CD14-positive monocyte (primary cell): ENCODE data around the gene APOL1. TPM values are rescaled to one million over a fixed set of nuclear protein-coding genes. Genes with fewer than 3 reads are reported as not detected.

Source experiments
- DNase-seq, 3 donors: peaks; one replicate each; pipeline ENCODE4 v3.0.0-alpha.2; 2011 to 2022
- H2AFZ ChIP-seq: 2 replicates; pipeline ENCODE4 v1.6.0; 2012; ENCODE audit warnings: mild to moderate bottlenecking, low read depth, low read length, inconsistent platforms; ENCODE audit not compliant: insufficient read depth, poor library complexity, severe bottlenecking
- H3K27ac ChIP-seq, 2 donors: 1 replicate in 1 of 2; 2 replicates in 1 of 2; pipeline ENCODE4 v1.5.1; 2012 to 2013; ENCODE audit warnings: low read length in 2 of 2, control low read depth in 1 of 2, inconsistent platforms in 1 of 2, low read depth in 1 of 2, mild to moderate bottlenecking in 1 of 2
- H3K27me3 ChIP-seq, 2 donors: one replicate each; pipeline versions ENCODE4 v1.6.0 to v1.6.1; 2011 to 2013; ENCODE audit warnings: low read length in 2 of 2; ENCODE audit not compliant: control insufficient read depth in 2 of 2, insufficient read depth in 2 of 2
- H3K36me3 ChIP-seq, 2 donors: replicated peaks in 1 of 2; 1 replicate in 1 of 2; 2 replicates in 1 of 2; pipeline versions ENCODE4 v1.5.1 to v1.6.1; 2012 to 2013; ENCODE audit warnings: low read length in 2 of 2, control low read depth in 1 of 2, inconsistent platforms in 1 of 2, mild to moderate bottlenecking in 1 of 2; ENCODE audit not compliant: insufficient read depth in 2 of 2, control insufficient read depth in 1 of 2
- H3K4me1 ChIP-seq, 2 donors: 1 replicate in 1 of 2; 2 replicates in 1 of 2; pipeline versions ENCODE4 v1.5.1 to v1.6.1; 2012 to 2013; ENCODE audit warnings: low read length in 2 of 2, control low read depth in 1 of 2, inconsistent platforms in 1 of 2, mild to moderate bottlenecking in 1 of 2, moderate library complexity in 1 of 2; ENCODE audit not compliant: insufficient read depth in 2 of 2, control insufficient read depth in 1 of 2
- H3K4me2 ChIP-seq: replicated peaks from 2 replicates; pipeline ENCODE3; 2012; ENCODE audit warnings: low read length, moderate library complexity, mild to moderate bottlenecking; ENCODE audit not compliant: poor library complexity, severe bottlenecking; ENCODE audit errors: extremely low read depth
- H3K4me3 ChIP-seq, 3 experiments: fragments of 200-600 bp in 1 of 3; sonication (generic) in 1 of 3; replicated peaks in 1 of 3; 1 replicate in 2 of 3; 2 replicates in 1 of 3; pipeline ENCODE4 v1.5.1; 2011 to 2013; ENCODE audit warnings: low read length in 3 of 3, mild to moderate bottlenecking in 3 of 3, control low read depth in 2 of 3, low read depth in 2 of 3, inconsistent platforms in 1 of 3, moderate library complexity in 1 of 3
- H3K79me2 ChIP-seq: 2 replicates; pipeline ENCODE4 v1.6.0; 2012; ENCODE audit warnings: mild to moderate bottlenecking, control low read depth, inconsistent platforms, low read length, moderate library complexity; ENCODE audit not compliant: insufficient read depth
- H3K9ac ChIP-seq: 2 replicates; pipeline ENCODE4 v1.6.0; 2017; ENCODE audit warnings: low read length, mild to moderate bottlenecking; ENCODE audit not compliant: insufficient read depth, poor library complexity, severe bottlenecking
- H3K9me3 ChIP-seq, 2 donors: replicated peaks in 1 of 2; 1 replicate in 1 of 2; 2 replicates in 1 of 2; pipeline versions ENCODE4 v1.5.1 to v1.6.1; 2012 to 2013; ENCODE audit warnings: low read length in 2 of 2, control low read depth in 1 of 2; ENCODE audit not compliant: control insufficient read depth in 1 of 2, insufficient read depth in 1 of 2
- H4K20me1 ChIP-seq: 2 replicates; pipeline ENCODE4 v1.6.0; 2012; ENCODE audit warnings: mild to moderate bottlenecking, low read length, control low read depth, moderate library complexity; ENCODE audit not compliant: insufficient read depth
- H3K27ac Mint-ChIP-seq, 7 donors: one replicate each; pipeline ENCODE4 v1.8.0; 2020; ENCODE audit warnings: mild to moderate bottlenecking in 7 of 7, mixed read lengths in 7 of 7, moderate library complexity in 6 of 7, inconsistent platforms in 2 of 7
- H3K27me3 Mint-ChIP-seq, 3 donors: one replicate each; pipeline ENCODE4 v1.8.0; 2021 to 2022; ENCODE audit warnings: low read depth in 3 of 3, mild to moderate bottlenecking in 3 of 3, mixed read lengths in 3 of 3, moderate library complexity in 3 of 3, inconsistent platforms in 1 of 3
- H3K36me3 Mint-ChIP-seq, 2 donors: one replicate each; pipeline ENCODE4 v1.8.0; 2020; ENCODE audit warnings: mixed read lengths in 2 of 2, inconsistent platforms in 1 of 2, mild to moderate bottlenecking in 1 of 2
- H3K4me1 Mint-ChIP-seq: one replicate; pipeline ENCODE4 v1.8.0; 2020; ENCODE audit warnings: mild to moderate bottlenecking, mixed read lengths
- H3K4me3 Mint-ChIP-seq, 2 donors: one replicate each; pipeline ENCODE4 v1.8.0; 2020; ENCODE audit warnings: mild to moderate bottlenecking in 2 of 2, mixed read lengths in 2 of 2, moderate library complexity in 1 of 2
- H3K9me3 Mint-ChIP-seq, 7 donors: one replicate each; pipeline ENCODE4 v1.8.0; 2020 to 2022; ENCODE audit warnings: mixed read lengths in 7 of 7, mild to moderate bottlenecking in 6 of 7, moderate library complexity in 6 of 7, inconsistent platforms in 2 of 7
- WGBS: methylation state at CpG from one replicate; pipeline ENCODE4 v1.1.5; 2013; ENCODE audit warnings: missing lambda C conversion rate; ENCODE audit not compliant: insufficient coverage; 5-methylcytosine and 5-hydroxymethylcytosine counted together
- intact Hi-C, 2 donors: fragments of 100-400 bp; cut with micrococcal nuclease; formaldehyde crosslinking; loops; one replicate each; pipeline versions ENCODE4 v1.15.0 to v1.15.1; 2023
- polyA plus RNA-seq, 3 donors: library from polyadenylated mRNA; depleted of rRNA in 1 of 3; unstranded in 2 of 3; stranded (reverse) in 1 of 3; fragments of 300-500 nt in 2 of 3; fragments of >200 nt in 1 of 3; fragmentation: Illumina TruSeq in 2 of 3; gene quantifications; 1 replicate in 2 of 3; 2 replicates in 1 of 3; pipeline ENCODE4 v1.2.3, GENCODE V29; 2012 to 2021
- TF ChIP-seq, protein P1 (sequence below): fragments of 200-600 bp; IDR thresholded peaks from one replicate; pipeline ENCODE4 v1.8.0; 2022; ENCODE audit warnings: antibody characterized with exemption, mild to moderate bottlenecking

Gene APOL1
- polyA plus RNA-seq, 3 donors = 3.4 to 7.5 (median 6.1) TPM

DNA sequence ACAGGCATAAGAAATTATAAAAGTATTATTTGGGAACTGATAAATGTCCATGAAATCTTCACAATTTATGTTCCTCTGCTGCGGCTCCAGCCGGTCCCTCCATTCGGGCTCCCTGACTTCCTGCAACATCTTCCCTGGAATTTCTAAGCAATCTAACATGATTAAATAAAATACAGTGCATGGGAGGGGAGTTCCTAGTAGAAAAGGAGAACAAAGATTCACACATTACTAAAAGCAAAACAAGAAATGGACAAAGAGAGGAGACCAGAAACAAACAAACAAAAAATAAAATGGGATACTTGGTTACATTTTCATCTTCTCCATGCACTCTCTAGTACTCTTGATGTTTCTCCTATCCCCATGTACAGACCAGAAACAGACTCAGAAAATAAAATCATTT lies 42.7 kb upstream of the APOL1 start:
- WGBS = no CpG with 5 or more reads among the region's 3 CpGs
- H3K36me3 Mint-ChIP-seq = peaks cover 3 to 5% of the 10 kb centered on the region in 2 donors
- peaks cover 2 to 15% (median 5%) of the 10 kb centered on the region in 7 donors for H3K9me3 Mint-ChIP-seq
- Histone ChIP-seq H3K79me2 (no peaks in the 10 kb centered on the region), H3K36me3 (no peaks in the 10 kb centered on the region), H3K4me2 (peak overlapping the region; percentile 16), H3K4me3 (peak overlapping the region in 1 of 3 experiments; percentile 49), H3K4me1 (peaks cover 61 to 65% of the 10 kb centered on the region in 2 donors), H4K20me1 (no peaks in the 10 kb centered on the region), H2AFZ (no peak overlapping the region), H3K27me3 (no peaks in the 10 kb centered on the region), H3K9me3 (peaks cover 0 to 3% of the 10 kb centered on the region in 2 donors), H3K9ac (no peak overlapping the region), H3K27ac (peak overlapping the region in 1 of 2 donors; percentile 19)
- DNase-seq = no peak
- peaks cover 0 to 3% (median 0%) of the 10 kb centered on the region in 3 donors for H3K27me3 Mint-ChIP-seq
- intact Hi-C loops = no loop called here
- peak overlapping the region; percentile 43 to 85 (median 74) for H3K27ac Mint-ChIP-seq
- H3K4me3 Mint-ChIP-seq = peak overlapping the region in 1 of 2 donors; percentile 62
- peaks cover 74% of the 10 kb centered on the region for H3K4me1 Mint-ChIP-seq
- TF ChIP-seq, protein P1, sequence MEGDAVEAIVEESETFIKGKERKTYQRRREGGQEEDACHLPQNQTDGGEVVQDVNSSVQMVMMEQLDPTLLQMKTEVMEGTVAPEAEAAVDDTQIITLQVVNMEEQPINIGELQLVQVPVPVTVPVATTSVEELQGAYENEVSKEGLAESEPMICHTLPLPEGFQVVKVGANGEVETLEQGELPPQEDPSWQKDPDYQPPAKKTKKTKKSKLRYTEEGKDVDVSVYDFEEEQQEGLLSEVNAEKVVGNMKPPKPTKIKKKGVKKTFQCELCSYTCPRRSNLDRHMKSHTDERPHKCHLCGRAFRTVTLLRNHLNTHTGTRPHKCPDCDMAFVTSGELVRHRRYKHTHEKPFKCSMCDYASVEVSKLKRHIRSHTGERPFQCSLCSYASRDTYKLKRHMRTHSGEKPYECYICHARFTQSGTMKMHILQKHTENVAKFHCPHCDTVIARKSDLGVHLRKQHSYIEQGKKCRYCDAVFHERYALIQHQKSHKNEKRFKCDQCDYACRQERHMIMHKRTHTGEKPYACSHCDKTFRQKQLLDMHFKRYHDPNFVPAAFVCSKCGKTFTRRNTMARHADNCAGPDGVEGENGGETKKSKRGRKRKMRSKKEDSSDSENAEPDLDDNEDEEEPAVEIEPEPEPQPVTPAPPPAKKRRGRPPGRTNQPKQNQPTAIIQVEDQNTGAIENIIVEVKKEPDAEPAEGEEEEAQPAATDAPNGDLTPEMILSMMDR = no peak

DNA sequence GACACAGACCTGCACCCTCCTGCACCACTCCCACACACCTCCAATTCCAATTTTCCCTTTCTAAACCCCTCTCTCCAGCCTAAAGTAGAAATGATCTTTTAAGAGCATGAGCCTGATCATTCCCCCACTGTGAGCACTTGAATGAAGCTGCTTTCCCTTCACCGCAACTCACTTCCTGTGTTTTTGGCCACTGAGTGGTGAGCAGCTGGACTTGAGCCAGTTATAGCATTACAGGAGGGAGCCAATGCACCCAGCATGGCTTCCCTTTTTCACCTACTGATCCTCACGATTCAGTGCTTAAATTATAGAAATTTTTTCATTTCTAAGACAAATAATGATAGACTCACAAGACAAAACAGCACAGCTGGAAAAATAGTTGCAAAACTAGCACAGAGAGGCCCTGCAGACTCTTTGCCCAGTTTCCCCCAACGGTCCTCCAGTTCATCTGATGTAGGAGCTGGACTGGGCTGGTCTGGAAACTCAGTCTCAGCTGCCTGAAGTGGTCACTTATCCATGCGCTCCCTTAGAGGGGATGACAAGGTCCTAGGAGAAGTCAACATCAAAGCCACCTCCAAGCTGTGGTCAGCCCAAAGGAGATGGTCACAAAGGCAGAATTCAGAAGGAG lies 41.6 kb upstream of the APOL1 start:
- Mint-ChIP-seq H3K27me3 (peaks cover 0 to 6% (median 0%) of the 10 kb centered on the region in 3 donors), H3K4me1 (peaks cover 68% of the 10 kb centered on the region), H3K27ac (peak overlapping the region; percentile 62 to 85 (median 75)), H3K36me3 (peaks cover 3 to 5% of the 10 kb centered on the region in 2 donors), H3K4me3 (peak overlapping the region; percentile 22 to 89), H3K9me3 (peaks cover 2 to 15% (median 5%) of the 10 kb centered on the region in 7 donors)
- Histone ChIP-seq H3K9ac (no peak overlapping the region), H3K27me3 (no peaks in the 10 kb centered on the region), H3K4me1 (peaks cover 57 to 65% of the 10 kb centered on the region in 2 donors), H4K20me1 (no peaks in the 10 kb centered on the region), H3K4me2 (peak overlapping the region; percentile 60), H3K36me3 (no peaks in the 10 kb centered on the region), H3K9me3 (peaks cover 0 to 3% of the 10 kb centered on the region in 2 donors), H3K27ac (peak overlapping the region; percentile 8 to 48), H3K4me3 (peak overlapping the region in 1 of 3 experiments; percentile 49), H2AFZ (no peak overlapping the region), H3K79me2 (no peaks in the 10 kb centered on the region)
- no CpG with 5 or more reads among the region's 4 CpGs for WGBS
- intact Hi-C loops = no loop called here
- TF ChIP-seq, protein P1 = no peak
- DNase-seq = peak; percentile 51 to 71 (median 61)
